ENCODE measurements around the gene SERPINB6.
"Not testable (repeated sequence)": the region's sequence is repeated elsewhere in the genome, so short reads cannot be mapped to it uniquely, and the experiment has no call there.

Gene SERPINB6

DNA sequence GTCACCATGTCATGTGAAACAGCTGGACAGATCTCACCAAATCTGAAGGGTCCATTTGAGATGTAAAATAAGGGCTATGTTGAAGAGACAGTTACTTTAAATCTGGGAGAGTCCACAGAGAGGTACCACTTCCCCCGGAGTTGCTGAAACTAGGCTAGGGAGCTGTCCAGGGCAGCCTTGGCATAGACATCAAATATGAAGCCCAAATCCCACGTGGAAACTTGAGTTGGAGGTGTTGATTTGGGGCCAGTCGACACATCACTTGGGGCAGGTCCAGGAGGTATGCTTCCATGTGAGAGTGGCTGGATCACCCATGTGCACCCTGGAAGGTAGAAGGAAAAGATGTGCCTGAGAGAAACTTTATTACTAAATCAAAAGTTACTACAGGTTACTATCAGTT lies 56.2 kb downstream of the SERPINB6 start:
- DNase-seq (ENCODE audit: insufficient read length, low spot score) (no peak), FAIRE-seq (no peak)
- TF ChIP-seq, protein P1, sequence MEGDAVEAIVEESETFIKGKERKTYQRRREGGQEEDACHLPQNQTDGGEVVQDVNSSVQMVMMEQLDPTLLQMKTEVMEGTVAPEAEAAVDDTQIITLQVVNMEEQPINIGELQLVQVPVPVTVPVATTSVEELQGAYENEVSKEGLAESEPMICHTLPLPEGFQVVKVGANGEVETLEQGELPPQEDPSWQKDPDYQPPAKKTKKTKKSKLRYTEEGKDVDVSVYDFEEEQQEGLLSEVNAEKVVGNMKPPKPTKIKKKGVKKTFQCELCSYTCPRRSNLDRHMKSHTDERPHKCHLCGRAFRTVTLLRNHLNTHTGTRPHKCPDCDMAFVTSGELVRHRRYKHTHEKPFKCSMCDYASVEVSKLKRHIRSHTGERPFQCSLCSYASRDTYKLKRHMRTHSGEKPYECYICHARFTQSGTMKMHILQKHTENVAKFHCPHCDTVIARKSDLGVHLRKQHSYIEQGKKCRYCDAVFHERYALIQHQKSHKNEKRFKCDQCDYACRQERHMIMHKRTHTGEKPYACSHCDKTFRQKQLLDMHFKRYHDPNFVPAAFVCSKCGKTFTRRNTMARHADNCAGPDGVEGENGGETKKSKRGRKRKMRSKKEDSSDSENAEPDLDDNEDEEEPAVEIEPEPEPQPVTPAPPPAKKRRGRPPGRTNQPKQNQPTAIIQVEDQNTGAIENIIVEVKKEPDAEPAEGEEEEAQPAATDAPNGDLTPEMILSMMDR (IDR thresholded peaks at IDR 0.05; ENCODE audit: insufficient read depth, missing control alignments) = no peak

DNA sequence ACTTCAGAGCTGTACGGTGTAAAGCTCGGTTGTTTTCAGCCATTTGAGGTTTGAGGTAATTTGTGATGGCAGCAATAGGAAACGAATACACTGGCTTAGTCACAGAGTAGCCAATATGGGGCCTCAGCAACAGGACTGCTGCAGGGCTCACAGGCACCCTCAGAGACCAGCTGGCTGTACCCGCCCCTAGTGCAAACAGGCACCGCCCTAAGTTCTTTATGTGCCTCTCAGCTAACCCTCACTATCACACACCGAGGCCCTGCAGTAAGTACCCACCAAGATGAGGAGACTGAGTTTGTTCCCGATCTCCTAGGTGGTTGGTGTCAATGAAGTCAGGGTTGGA lies 57.1 kb downstream of the SERPINB6 start:
- TF ChIP-seq, protein P1 (IDR thresholded peaks at IDR 0.05; ENCODE audit: insufficient read depth, missing control alignments) = no peak
- FAIRE-seq = no peak
- no peak for DNase-seq (ENCODE audit: insufficient read length, low spot score)

DNA sequence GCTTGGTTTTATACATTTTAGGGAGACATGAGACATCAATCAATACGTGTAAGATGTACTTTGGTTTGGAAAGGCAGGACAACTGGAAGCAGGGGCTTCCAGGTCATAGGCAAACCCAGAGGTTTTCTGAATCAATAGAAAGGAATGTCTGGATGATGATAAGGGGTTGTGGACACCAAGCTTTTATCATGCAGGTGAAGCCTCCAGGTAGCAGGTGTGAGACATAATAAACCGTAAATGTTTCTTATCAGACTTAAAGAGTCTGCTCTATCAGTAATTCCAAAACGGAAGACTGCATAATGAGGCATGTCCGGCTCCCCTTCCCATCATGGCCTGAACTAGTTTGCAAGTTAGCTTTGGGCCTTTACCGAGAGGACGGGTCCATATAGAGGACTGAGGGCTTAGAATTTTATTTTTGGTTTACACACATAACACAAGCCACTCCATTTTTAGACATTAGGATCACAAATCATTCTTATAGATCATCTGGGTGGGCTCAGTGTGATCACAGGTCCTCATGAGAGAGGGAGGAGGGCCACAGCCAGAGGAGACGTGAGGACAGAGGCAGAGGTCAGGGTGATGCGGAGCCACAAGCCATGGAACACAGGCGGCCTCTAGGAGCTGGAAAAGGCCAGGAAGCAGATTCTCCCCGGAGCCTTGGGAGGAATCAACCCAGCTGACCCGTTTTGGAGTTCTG lies 57.6 kb downstream of the SERPINB6 start:
- TF ChIP-seq, protein P1 (IDR thresholded peaks at IDR 0.05; ENCODE audit: insufficient read depth, missing control alignments) = no peak
- FAIRE-seq = no peak
- DNase-seq (ENCODE audit: insufficient read length, low spot score) = no peak

DNA sequence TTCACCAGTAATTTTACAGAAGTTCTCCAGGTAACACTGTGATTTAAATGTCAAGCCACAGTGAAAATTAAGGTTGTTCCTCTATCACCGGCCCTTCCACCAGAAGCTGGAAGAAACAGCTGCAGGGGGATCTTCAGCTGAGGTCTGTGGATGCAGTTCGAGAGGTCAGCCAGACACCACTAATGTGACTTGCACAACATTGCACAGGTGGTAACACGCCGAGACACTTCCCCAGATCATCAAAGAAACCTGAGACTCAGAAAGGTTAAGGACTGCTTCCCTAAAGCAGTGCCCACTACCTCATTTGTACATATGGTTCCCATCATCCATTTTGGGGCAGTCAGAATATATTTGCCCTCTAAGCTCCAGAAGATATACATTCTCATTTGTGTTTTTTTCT lies 60.2 kb downstream of the SERPINB6 start:
- FAIRE-seq = no peak
- TF ChIP-seq, protein P1 (IDR thresholded peaks at IDR 0.05; ENCODE audit: insufficient read depth, missing control alignments) = no peak
- no peak for DNase-seq (ENCODE audit: insufficient read length, low spot score)

DNA sequence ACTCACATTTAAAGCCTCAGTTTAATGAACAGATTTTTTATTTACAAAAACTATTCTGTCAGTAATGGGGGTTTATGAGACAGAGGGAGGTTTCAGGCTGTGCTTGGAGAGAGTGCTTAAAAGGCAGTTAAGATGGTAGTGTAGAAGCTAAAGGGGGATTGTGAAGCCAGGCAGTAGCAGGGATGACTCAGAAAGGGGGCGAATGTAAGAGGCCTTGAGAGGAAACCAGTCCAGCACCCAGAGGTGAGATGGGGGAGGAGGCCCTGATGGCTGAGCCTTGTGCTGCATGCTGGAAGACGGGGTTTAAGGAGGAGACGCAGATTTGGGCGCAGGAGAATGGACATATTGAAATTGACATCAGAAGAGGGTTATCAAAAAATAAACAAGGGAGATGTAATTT lies 61.6 kb downstream of the SERPINB6 start:
- DNase-seq (ENCODE audit: insufficient read length, low spot score) = no peak

DNA sequence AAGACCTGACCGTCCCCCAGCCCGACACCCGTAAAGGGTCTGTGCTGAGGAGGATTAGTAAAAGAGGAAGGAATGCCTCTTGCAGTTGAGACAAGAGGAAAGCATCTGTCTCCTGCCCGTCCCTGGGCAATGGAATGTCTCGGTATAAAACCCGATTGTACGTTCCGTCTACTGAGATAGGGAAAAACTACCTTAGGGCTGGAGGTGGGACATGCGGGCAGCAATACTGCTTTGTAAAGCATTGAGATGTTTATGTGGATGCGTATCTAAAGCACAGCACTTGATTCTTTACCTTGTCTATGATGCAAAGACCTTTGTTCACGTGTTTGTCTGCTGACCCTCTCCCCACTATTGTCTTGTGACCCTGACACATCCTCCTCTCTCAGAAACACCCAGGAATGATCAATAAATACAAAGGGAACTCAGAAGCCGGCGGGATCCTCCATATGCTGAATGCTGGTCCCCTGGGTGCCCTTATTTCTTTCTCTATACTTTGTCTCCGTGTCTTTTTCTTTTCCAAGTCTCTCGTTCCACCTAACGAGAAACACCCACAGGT lies 62.2 kb downstream of the SERPINB6 start:
- DNase-seq (ENCODE audit: insufficient read length, low spot score); FAIRE-seq: not testable (repeated sequence)

More for the DNA sequence above, 61.6 kb downstream of the SERPINB6 start:
- FAIRE-seq = no peak
- TF ChIP-seq, protein P1 (IDR thresholded peaks at IDR 0.05; ENCODE audit: insufficient read depth, missing control alignments) = no peak

DNA sequence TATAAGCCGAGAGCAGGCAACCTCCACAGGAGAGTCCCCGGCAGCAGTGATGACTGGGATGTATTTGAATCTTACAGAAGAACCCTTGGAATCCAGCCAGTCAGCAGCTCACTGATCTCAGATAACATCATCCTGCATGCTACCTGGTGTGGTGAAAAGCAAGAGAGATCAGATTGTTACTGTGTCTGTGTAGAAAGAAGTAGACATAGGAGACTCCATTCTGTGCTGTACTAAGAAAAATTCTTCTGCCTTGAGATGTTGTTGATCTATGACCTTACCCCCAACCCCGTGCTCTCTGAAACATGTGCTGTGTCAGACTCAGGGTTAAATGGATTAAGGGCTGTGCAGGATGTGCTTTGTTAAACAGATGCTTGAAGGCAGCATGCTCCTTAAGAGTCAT lies 62.9 kb downstream of the SERPINB6 start:
- DNase-seq (ENCODE audit: insufficient read length, low spot score); FAIRE-seq: not testable (repeated sequence)

DNA sequence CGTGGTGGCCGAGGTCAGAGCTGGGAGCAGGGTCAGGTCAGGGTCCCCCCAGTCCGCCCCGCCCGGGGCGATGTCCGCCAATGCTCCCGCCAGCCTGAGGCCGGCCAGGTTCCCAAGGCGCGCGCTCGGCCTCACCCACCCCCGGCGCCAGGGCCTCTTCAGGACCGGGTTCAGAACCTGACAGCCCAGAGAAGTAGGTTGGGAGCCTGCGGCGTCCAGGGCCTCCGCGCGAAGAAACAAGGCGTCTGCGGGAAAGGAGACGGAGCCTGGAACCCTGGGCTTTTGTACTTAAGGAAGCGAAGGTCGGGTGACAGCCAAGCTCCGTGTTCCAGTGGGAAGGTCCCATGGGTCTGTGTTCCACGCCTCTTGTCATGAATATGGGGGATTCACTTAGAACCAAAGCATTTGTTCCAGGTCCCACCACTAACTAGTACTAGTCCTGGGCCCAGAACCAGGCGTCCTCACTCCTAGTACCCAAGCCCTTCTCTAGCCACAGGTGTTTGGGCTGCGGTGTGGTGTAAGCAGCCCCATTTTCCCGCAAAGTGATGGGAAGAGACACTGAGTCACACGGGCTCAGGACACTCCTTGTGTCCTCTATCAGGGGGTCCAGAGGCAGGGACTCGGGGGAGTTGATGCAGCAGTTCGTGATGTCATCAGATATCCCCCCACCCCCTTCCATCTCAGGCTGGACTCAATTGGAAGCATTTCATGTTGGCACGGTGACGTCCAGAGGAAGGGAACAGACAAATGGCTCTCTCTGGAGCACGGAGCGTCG lies 67.8 kb downstream of the SERPINB6 start:
- DNase-seq (ENCODE audit: insufficient read length, low spot score); FAIRE-seq: not testable (repeated sequence)

DNA sequence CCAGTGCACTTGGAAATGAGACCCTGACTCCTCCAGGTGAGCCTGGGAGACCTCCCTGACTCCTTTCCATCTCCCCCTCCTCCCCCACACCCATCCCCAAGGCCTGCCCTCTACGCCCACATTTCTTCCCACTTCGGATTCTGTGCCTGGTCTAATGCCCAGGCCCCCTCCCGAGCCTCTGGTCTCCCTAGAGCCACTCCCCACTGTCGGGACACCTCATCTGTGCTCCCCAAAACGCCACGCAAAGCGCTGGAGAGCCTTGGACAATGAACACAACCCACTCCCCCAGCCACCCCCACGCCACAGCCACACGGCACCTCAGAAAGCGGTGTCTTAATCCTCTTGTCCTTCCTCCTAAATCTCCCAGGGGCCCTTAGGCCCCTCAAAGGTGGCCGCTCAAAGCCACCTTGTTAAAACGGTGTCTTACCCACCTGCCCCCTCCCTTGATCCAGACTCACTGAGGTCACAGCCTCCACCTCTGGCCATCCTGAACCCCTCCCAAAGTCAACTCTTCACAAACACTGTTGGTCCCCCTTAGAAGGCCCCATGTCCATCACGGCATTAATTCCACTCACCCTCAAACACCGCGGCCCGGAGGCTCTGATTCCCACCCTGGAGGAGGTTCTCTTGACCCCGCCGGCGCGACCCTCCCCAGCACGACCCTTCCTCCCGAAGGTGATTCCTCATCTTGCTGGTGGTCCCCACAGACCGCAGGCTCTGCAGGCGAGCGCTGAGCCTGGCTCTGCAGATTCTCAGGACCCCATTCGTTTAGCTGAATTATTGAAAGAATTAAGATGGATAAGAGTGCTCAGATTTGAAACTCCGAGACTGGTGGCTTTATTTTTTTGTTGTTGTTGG lies 69.5 kb downstream of the SERPINB6 start:
- FAIRE-seq; DNase-seq (ENCODE audit: insufficient read length, low spot score): not testable (repeated sequence)

Data from D721Med (cell line).